ENCODE results near the gene PDGFC. TPM values are rescaled to one million over a fixed set of nuclear protein-coding genes. Genes with fewer than 3 reads are reported as not detected.

The PDGFC gene
- total RNA-seq, 1 experiment from 2014 or later, result 5.3 TPM

DNA sequence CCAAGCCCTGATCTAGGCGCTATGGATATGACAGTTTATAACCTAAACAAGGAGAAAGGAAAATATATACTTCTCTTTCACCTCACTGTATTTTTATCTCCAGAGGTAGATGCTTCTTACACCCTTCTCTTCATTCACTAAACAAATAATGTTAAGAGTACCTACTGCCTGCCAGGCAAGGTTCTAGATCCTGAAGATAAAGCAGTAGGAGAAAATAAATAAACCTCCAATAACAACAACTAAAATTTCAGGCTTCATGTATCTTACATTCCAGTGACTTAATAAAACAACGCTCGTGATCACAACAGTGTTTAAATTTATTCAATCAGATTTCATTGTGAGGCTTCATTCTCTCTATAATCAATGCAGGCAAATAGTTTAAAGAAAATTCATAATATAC is 20.7 kb downstream of the PDGFC start (continued):
- TF ChIP-seq, protein P1, sequence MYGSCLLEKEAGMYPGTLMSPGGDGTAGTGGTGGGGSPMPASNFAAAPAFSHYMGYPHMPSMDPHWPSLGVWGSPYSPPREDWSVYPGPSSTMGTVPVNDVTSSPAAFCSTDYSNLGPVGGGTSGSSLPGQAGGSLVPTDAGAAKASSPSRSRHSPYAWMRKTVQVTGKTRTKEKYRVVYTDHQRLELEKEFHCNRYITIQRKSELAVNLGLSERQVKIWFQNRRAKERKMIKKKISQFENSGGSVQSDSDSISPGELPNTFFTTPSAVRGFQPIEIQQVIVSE (CRISPR knock-in tag; IDR thresholded peaks at IDR 0.05; ENCODE audit: borderline replicate concordance), result no peak

DNA sequence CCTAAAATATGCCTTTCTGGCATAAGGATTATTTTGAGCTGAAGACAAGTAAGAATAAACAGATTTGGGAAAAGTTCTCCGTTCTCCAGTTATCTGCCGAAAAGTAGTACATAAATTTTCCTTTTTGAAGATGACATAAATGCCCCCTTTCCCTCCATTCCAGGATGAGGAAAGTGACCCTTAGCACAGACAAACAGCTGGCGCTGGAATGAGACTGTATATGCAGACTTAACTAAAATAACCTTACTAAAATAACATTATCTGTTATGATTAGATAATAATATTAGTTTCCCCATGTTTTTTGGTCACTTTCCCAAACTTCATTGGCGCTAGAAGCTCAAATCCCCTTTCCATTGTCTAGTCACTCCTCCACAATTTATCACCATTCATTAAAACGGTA is 21.5 kb downstream of the PDGFC start:
- no peaks in the 10 kb centered on the region for H3K36me3 Mint-ChIP-seq
- H3K9me3 Mint-ChIP-seq, result no peaks in the 10 kb centered on the region
- ATAC-seq (no peak), DNase-seq (ENCODE audit: low spot score) (no peak)
- H3K4me1 Mint-ChIP-seq, result peaks cover 23% of the 10 kb centered on the region
- H3K27ac Mint-ChIP-seq, result no peak overlapping the region
- H3K27me3 Mint-ChIP-seq (ENCODE audit: low read depth), result no peaks in the 10 kb centered on the region
- CTCF ChIA-PET, result no interaction called here
- TF ChIP-seq ZNF416 (CRISPR knock-in tag; IDR thresholded peaks at IDR 0.05), result no peak
- TF ChIP-seq, protein P1 (CRISPR knock-in tag; IDR thresholded peaks at IDR 0.05; ENCODE audit: borderline replicate concordance), result no peak
- TF ChIP-seq, protein P2, sequence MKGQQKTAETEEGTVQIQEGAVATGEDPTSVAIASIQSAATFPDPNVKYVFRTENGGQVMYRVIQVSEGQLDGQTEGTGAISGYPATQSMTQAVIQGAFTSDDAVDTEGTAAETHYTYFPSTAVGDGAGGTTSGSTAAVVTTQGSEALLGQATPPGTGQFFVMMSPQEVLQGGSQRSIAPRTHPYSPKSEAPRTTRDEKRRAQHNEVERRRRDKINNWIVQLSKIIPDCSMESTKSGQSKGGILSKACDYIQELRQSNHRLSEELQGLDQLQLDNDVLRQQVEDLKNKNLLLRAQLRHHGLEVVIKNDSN (CRISPR knock-in tag; IDR thresholded peaks at IDR 0.05), result no peak
- TF ChIP-seq ZNF671 (CRISPR knock-in tag; IDR thresholded peaks at IDR 0.05), result no peak
- TF ChIP-seq ELF4 (CRISPR knock-in tag; IDR thresholded peaks at IDR 0.05; ENCODE audit: low read depth), result no peak
- TF ChIP-seq, protein P3, sequence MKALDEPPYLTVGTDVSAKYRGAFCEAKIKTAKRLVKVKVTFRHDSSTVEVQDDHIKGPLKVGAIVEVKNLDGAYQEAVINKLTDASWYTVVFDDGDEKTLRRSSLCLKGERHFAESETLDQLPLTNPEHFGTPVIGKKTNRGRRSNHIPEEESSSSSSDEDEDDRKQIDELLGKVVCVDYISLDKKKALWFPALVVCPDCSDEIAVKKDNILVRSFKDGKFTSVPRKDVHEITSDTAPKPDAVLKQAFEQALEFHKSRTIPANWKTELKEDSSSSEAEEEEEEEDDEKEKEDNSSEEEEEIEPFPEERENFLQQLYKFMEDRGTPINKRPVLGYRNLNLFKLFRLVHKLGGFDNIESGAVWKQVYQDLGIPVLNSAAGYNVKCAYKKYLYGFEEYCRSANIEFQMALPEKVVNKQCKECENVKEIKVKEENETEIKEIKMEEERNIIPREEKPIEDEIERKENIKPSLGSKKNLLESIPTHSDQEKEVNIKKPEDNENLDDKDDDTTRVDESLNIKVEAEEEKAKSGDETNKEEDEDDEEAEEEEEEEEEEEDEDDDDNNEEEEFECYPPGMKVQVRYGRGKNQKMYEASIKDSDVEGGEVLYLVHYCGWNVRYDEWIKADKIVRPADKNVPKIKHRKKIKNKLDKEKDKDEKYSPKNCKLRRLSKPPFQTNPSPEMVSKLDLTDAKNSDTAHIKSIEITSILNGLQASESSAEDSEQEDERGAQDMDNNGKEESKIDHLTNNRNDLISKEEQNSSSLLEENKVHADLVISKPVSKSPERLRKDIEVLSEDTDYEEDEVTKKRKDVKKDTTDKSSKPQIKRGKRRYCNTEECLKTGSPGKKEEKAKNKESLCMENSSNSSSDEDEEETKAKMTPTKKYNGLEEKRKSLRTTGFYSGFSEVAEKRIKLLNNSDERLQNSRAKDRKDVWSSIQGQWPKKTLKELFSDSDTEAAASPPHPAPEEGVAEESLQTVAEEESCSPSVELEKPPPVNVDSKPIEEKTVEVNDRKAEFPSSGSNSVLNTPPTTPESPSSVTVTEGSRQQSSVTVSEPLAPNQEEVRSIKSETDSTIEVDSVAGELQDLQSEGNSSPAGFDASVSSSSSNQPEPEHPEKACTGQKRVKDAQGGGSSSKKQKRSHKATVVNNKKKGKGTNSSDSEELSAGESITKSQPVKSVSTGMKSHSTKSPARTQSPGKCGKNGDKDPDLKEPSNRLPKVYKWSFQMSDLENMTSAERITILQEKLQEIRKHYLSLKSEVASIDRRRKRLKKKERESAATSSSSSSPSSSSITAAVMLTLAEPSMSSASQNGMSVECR (CRISPR knock-in tag; IDR thresholded peaks at IDR 0.05; ENCODE audit: borderline replicate concordance), result no peak
- TF ChIP-seq TEAD1 (CRISPR knock-in tag; IDR thresholded peaks at IDR 0.05), result no peak
- TF ChIP-seq, protein P4, sequence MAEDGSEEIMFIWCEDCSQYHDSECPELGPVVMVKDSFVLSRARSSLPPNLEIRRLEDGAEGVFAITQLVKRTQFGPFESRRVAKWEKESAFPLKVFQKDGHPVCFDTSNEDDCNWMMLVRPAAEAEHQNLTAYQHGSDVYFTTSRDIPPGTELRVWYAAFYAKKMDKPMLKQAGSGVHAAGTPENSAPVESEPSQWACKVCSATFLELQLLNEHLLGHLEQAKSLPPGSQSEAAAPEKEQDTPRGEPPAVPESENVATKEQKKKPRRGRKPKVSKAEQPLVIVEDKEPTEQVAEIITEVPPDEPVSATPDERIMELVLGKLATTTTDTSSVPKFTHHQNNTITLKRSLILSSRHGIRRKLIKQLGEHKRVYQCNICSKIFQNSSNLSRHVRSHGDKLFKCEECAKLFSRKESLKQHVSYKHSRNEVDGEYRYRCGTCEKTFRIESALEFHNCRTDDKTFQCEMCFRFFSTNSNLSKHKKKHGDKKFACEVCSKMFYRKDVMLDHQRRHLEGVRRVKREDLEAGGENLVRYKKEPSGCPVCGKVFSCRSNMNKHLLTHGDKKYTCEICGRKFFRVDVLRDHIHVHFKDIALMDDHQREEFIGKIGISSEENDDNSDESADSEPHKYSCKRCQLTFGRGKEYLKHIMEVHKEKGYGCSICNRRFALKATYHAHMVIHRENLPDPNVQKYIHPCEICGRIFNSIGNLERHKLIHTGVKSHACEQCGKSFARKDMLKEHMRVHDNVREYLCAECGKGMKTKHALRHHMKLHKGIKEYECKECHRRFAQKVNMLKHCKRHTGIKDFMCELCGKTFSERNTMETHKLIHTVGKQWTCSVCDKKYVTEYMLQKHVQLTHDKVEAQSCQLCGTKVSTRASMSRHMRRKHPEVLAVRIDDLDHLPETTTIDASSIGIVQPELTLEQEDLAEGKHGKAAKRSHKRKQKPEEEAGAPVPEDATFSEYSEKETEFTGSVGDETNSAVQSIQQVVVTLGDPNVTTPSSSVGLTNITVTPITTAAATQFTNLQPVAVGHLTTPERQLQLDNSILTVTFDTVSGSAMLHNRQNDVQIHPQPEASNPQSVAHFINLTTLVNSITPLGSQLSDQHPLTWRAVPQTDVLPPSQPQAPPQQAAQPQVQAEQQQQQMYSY (CRISPR knock-in tag; IDR thresholded peaks at IDR 0.05), result no peak
- TF ChIP-seq ETV6 (CRISPR knock-in tag; IDR thresholded peaks at IDR 0.05), result no peak
- no peak for TF ChIP-seq ZNF263 (CRISPR knock-in tag; IDR thresholded peaks at IDR 0.05; ENCODE audit: low read depth)
- TF ChIP-seq ZNF232 (CRISPR knock-in tag; IDR thresholded peaks at IDR 0.05), result no peak
- TF ChIP-seq NR1H2 (CRISPR knock-in tag; IDR thresholded peaks at IDR 0.05), result no peak
- H3K4me3 Mint-ChIP-seq, result no peak overlapping the region
- POLR2A ChIA-PET, result no interaction called here

DNA sequence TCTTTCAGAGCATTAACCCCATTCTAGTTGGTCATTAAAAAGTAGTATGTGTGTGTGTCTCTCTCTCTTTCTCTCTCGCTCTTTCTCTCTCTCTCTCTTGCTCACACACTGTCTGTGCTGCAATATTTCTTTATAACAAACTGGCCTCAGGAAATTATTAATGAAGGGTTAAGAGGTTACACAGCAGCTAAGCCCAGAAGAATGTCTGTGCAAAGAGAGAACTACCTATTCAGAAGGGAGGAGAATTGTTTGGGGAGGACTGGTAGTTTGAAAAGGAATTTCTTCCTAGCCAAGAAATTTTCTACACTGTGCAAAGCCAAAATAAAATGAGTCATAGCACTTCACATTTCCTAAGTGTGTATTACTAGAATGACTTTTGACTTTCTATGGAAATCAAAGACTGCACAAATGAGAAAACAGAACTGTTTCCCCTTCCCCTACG is 22.2 kb downstream of the PDGFC start:
- no peaks in the 10 kb centered on the region for H3K27me3 Mint-ChIP-seq (ENCODE audit: low read depth)
- ChIA-PET POLR2A (no interaction called here), CTCF (interaction anchor here (1.6 kb wide), 1 partner anchor 19 kb away, joined by 5 read pairs; no protein-coding TSS in a partner anchor)
- H3K9me3 Mint-ChIP-seq, result no peaks in the 10 kb centered on the region
- no peak overlapping the region; the same call in 1 of the 2 replicates for H3K27ac Mint-ChIP-seq
- H3K36me3 Mint-ChIP-seq, result no peaks in the 10 kb centered on the region
- H3K4me3 Mint-ChIP-seq, result no peak overlapping the region
- DNase-seq (ENCODE audit: low spot score) (no peak), ATAC-seq (no peak)
- H3K4me1 Mint-ChIP-seq, result peaks cover 23% of the 10 kb centered on the region
- TF ChIP-seq SP1 (CRISPR knock-in tag; conservative IDR thresholded peaks at IDR 0.05) (no peak), JUN (CRISPR knock-in tag; IDR thresholded peaks at IDR 0.05) (no peak), ZNF317 (CRISPR knock-in tag; IDR thresholded peaks at IDR 0.05; ENCODE audit: borderline replicate concordance, low read depth) (no peak)
- TF ChIP-seq, protein P5, sequence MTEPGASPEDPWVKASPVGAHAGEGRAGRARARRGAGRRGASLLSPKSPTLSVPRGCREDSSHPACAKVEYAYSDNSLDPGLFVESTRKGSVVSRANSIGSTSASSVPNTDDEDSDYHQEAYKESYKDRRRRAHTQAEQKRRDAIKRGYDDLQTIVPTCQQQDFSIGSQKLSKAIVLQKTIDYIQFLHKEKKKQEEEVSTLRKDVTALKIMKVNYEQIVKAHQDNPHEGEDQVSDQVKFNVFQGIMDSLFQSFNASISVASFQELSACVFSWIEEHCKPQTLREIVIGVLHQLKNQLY (CRISPR knock-in tag; IDR thresholded peaks at IDR 0.05), result no peak
- TF ChIP-seq, protein P6, sequence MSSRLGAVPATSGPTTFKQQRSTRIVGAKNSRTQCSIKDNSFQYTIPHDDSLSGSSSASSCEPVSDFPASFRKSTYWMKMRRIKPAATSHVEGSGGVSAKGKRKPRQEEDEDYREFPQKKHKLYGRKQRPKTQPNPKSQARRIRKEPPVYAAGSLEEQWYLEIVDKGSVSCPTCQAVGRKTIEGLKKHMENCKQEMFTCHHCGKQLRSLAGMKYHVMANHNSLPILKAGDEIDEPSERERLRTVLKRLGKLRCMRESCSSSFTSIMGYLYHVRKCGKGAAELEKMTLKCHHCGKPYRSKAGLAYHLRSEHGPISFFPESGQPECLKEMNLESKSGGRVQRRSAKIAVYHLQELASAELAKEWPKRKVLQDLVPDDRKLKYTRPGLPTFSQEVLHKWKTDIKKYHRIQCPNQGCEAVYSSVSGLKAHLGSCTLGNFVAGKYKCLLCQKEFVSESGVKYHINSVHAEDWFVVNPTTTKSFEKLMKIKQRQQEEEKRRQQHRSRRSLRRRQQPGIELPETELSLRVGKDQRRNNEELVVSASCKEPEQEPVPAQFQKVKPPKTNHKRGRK (CRISPR knock-in tag; IDR thresholded peaks at IDR 0.05; ENCODE audit: borderline replicate concordance), result no peak
- TF ChIP-seq, protein P7, sequence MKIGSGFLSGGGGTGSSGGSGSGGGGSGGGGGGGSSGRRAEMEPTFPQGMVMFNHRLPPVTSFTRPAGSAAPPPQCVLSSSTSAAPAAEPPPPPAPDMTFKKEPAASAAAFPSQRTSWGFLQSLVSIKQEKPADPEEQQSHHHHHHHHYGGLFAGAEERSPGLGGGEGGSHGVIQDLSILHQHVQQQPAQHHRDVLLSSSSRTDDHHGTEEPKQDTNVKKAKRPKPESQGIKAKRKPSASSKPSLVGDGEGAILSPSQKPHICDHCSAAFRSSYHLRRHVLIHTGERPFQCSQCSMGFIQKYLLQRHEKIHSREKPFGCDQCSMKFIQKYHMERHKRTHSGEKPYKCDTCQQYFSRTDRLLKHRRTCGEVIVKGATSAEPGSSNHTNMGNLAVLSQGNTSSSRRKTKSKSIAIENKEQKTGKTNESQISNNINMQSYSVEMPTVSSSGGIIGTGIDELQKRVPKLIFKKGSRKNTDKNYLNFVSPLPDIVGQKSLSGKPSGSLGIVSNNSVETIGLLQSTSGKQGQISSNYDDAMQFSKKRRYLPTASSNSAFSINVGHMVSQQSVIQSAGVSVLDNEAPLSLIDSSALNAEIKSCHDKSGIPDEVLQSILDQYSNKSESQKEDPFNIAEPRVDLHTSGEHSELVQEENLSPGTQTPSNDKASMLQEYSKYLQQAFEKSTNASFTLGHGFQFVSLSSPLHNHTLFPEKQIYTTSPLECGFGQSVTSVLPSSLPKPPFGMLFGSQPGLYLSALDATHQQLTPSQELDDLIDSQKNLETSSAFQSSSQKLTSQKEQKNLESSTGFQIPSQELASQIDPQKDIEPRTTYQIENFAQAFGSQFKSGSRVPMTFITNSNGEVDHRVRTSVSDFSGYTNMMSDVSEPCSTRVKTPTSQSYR (CRISPR knock-in tag; IDR thresholded peaks at IDR 0.05), result no peak

All from WTC11 (cell line).